CD14-positive monocyte (primary cell): Measurements from ENCODE around the gene ADAMTS18. TPM values are rescaled to one million over a fixed set of nuclear protein-coding genes. Genes with fewer than 3 reads are reported as not detected.

ENCODE experiments used
- DNase-seq, 3 donors: peaks; one replicate each; pipeline ENCODE4 v3.0.0-alpha.2; 2011 to 2022
- H2AFZ ChIP-seq: 2 replicates; pipeline ENCODE4 v1.6.0; 2012; ENCODE audit warnings: mild to moderate bottlenecking, low read depth, low read length, inconsistent platforms; ENCODE audit not compliant: insufficient read depth, poor library complexity, severe bottlenecking
- H3K27ac ChIP-seq, 2 donors: 1 replicate in 1 of 2; 2 replicates in 1 of 2; pipeline ENCODE4 v1.5.1; 2012 to 2013; ENCODE audit warnings: low read length in 2 of 2, control low read depth in 1 of 2, inconsistent platforms in 1 of 2, low read depth in 1 of 2, mild to moderate bottlenecking in 1 of 2
- H3K27me3 ChIP-seq, 2 donors: one replicate each; pipeline versions ENCODE4 v1.6.0 to v1.6.1; 2011 to 2013; ENCODE audit warnings: low read length in 2 of 2; ENCODE audit not compliant: control insufficient read depth in 2 of 2, insufficient read depth in 2 of 2
- H3K36me3 ChIP-seq, 2 donors: replicated peaks in 1 of 2; 1 replicate in 1 of 2; 2 replicates in 1 of 2; pipeline versions ENCODE4 v1.5.1 to v1.6.1; 2012 to 2013; ENCODE audit warnings: low read length in 2 of 2, control low read depth in 1 of 2, inconsistent platforms in 1 of 2, mild to moderate bottlenecking in 1 of 2; ENCODE audit not compliant: insufficient read depth in 2 of 2, control insufficient read depth in 1 of 2
- H3K4me1 ChIP-seq, 2 donors: 1 replicate in 1 of 2; 2 replicates in 1 of 2; pipeline versions ENCODE4 v1.5.1 to v1.6.1; 2012 to 2013; ENCODE audit warnings: low read length in 2 of 2, control low read depth in 1 of 2, inconsistent platforms in 1 of 2, mild to moderate bottlenecking in 1 of 2, moderate library complexity in 1 of 2; ENCODE audit not compliant: insufficient read depth in 2 of 2, control insufficient read depth in 1 of 2
- H3K4me2 ChIP-seq: replicated peaks from 2 replicates; pipeline ENCODE3; 2012; ENCODE audit warnings: low read length, moderate library complexity, mild to moderate bottlenecking; ENCODE audit not compliant: poor library complexity, severe bottlenecking; ENCODE audit errors: extremely low read depth
- H3K4me3 ChIP-seq, 3 experiments: fragments of 200-600 bp in 1 of 3; sonication (generic) in 1 of 3; replicated peaks in 1 of 3; 1 replicate in 2 of 3; 2 replicates in 1 of 3; pipeline ENCODE4 v1.5.1; 2011 to 2013; ENCODE audit warnings: low read length in 3 of 3, mild to moderate bottlenecking in 3 of 3, control low read depth in 2 of 3, low read depth in 2 of 3, inconsistent platforms in 1 of 3, moderate library complexity in 1 of 3
- H3K79me2 ChIP-seq: 2 replicates; pipeline ENCODE4 v1.6.0; 2012; ENCODE audit warnings: mild to moderate bottlenecking, control low read depth, inconsistent platforms, low read length, moderate library complexity; ENCODE audit not compliant: insufficient read depth
- H3K9ac ChIP-seq: 2 replicates; pipeline ENCODE4 v1.6.0; 2017; ENCODE audit warnings: low read length, mild to moderate bottlenecking; ENCODE audit not compliant: insufficient read depth, poor library complexity, severe bottlenecking
- H3K9me3 ChIP-seq, 2 donors: replicated peaks in 1 of 2; 1 replicate in 1 of 2; 2 replicates in 1 of 2; pipeline versions ENCODE4 v1.5.1 to v1.6.1; 2012 to 2013; ENCODE audit warnings: low read length in 2 of 2, control low read depth in 1 of 2; ENCODE audit not compliant: control insufficient read depth in 1 of 2, insufficient read depth in 1 of 2
- H4K20me1 ChIP-seq: 2 replicates; pipeline ENCODE4 v1.6.0; 2012; ENCODE audit warnings: mild to moderate bottlenecking, low read length, control low read depth, moderate library complexity; ENCODE audit not compliant: insufficient read depth
- H3K27ac Mint-ChIP-seq, 7 donors: one replicate each; pipeline ENCODE4 v1.8.0; 2020; ENCODE audit warnings: mild to moderate bottlenecking in 7 of 7, mixed read lengths in 7 of 7, moderate library complexity in 6 of 7, inconsistent platforms in 2 of 7
- H3K27me3 Mint-ChIP-seq, 3 donors: one replicate each; pipeline ENCODE4 v1.8.0; 2021 to 2022; ENCODE audit warnings: low read depth in 3 of 3, mild to moderate bottlenecking in 3 of 3, mixed read lengths in 3 of 3, moderate library complexity in 3 of 3, inconsistent platforms in 1 of 3
- H3K36me3 Mint-ChIP-seq, 2 donors: one replicate each; pipeline ENCODE4 v1.8.0; 2020; ENCODE audit warnings: mixed read lengths in 2 of 2, inconsistent platforms in 1 of 2, mild to moderate bottlenecking in 1 of 2
- H3K4me1 Mint-ChIP-seq: one replicate; pipeline ENCODE4 v1.8.0; 2020; ENCODE audit warnings: mild to moderate bottlenecking, mixed read lengths
- H3K4me3 Mint-ChIP-seq, 2 donors: one replicate each; pipeline ENCODE4 v1.8.0; 2020; ENCODE audit warnings: mild to moderate bottlenecking in 2 of 2, mixed read lengths in 2 of 2, moderate library complexity in 1 of 2
- H3K9me3 Mint-ChIP-seq, 7 donors: one replicate each; pipeline ENCODE4 v1.8.0; 2020 to 2022; ENCODE audit warnings: mixed read lengths in 7 of 7, mild to moderate bottlenecking in 6 of 7, moderate library complexity in 6 of 7, inconsistent platforms in 2 of 7
- CTCF ChIP-seq: fragments of 200-600 bp; IDR thresholded peaks from one replicate; pipeline ENCODE4 v1.8.0; 2022; ENCODE audit warnings: antibody characterized with exemption, mild to moderate bottlenecking
- WGBS: methylation state at CpG from one replicate; pipeline ENCODE4 v1.1.5; 2013; ENCODE audit warnings: missing lambda C conversion rate; ENCODE audit not compliant: insufficient coverage; 5-methylcytosine and 5-hydroxymethylcytosine counted together
- intact Hi-C, 2 donors: fragments of 100-400 bp; cut with micrococcal nuclease; formaldehyde crosslinking; loops; one replicate each; pipeline versions ENCODE4 v1.15.0 to v1.15.1; 2023
- polyA plus RNA-seq, 3 donors: library from polyadenylated mRNA; depleted of rRNA in 1 of 3; unstranded in 2 of 3; stranded (reverse) in 1 of 3; fragments of 300-500 nt in 2 of 3; fragments of >200 nt in 1 of 3; fragmentation: Illumina TruSeq in 2 of 3; gene quantifications; 1 replicate in 2 of 3; 2 replicates in 1 of 3; pipeline ENCODE4 v1.2.3, GENCODE V29; 2012 to 2021

The ADAMTS18 gene
- polyA plus RNA-seq, 3 donors, result not detected

- peaks cover 0 to 2% (median 0%) of the 10 kb centered on the region in 3 donors for H3K27me3 Mint-ChIP-seq
- Histone ChIP-seq H3K27ac (no peak overlapping the region), H3K79me2 (no peaks in the 10 kb centered on the region), H3K4me1 (no peaks in the 10 kb centered on the region), H4K20me1 (no peaks in the 10 kb centered on the region), H3K9ac (no peak overlapping the region), H3K4me3 (no peak overlapping the region), H3K36me3 (no peaks in the 10 kb centered on the region), H3K9me3 (no peaks in the 10 kb centered on the region), H2AFZ (no peak overlapping the region), H3K4me2 (no peak overlapping the region), H3K27me3 (no peaks in the 10 kb centered on the region)
- no peak for TF ChIP-seq CTCF
- H3K4me1 Mint-ChIP-seq, result no peaks in the 10 kb centered on the region
- H3K9me3 Mint-ChIP-seq, result peaks cover 0 to 2% (median 0%) of the 10 kb centered on the region in 7 donors
- WGBS, result no CpG with 5 or more reads among the region's 1 CpG
- H3K36me3 Mint-ChIP-seq, result no peaks in the 10 kb centered on the region
- H3K4me3 Mint-ChIP-seq, result no peak overlapping the region
- DNase-seq, result no peak
- intact Hi-C loops, result no loop called here
- no peak overlapping the region for H3K27ac Mint-ChIP-seq
Measured at GRCh38 chr16:77416939-77417480, 17.8 kb downstream of the ADAMTS18 start.

- H3K36me3 Mint-ChIP-seq, result no peaks in the 10 kb centered on the region
- H3K9ac ChIP-seq, result no peak overlapping the region
- no peaks in the 10 kb centered on the region for H3K4me1 ChIP-seq
- intact Hi-C loops, result no loop called here
- no peak overlapping the region for H3K4me3 Mint-ChIP-seq
- TF ChIP-seq CTCF, result no peak
- H3K36me3 ChIP-seq, result no peaks in the 10 kb centered on the region
- no peak overlapping the region for H3K4me3 ChIP-seq
- H3K27me3 Mint-ChIP-seq, result peaks cover 2 to 3% (median 3%) of the 10 kb centered on the region in 3 donors
- peaks cover 3 to 7% of the 10 kb centered on the region in 2 donors for H3K9me3 ChIP-seq
- no peak overlapping the region for H3K27ac Mint-ChIP-seq
- H3K9me3 Mint-ChIP-seq, result peaks cover 0 to 9% (median 4%) of the 10 kb centered on the region in 7 donors
- no peaks in the 10 kb centered on the region for H3K27me3 ChIP-seq
- whole genome bisulfite sequencing, result 100% methylated on average over 1 of the region's 2 CpGs
- H4K20me1 ChIP-seq, result no peaks in the 10 kb centered on the region
- H2AFZ ChIP-seq, result no peak overlapping the region
- no peak for DNase-seq
- H3K4me2 ChIP-seq, result no peak overlapping the region
- no peaks in the 10 kb centered on the region for H3K4me1 Mint-ChIP-seq
- no peak overlapping the region for H3K27ac ChIP-seq
- H3K79me2 ChIP-seq, result no peaks in the 10 kb centered on the region
Measured at GRCh38 chr16:77414752-77415231, 20.0 kb downstream of the ADAMTS18 start.
